ENCODE measurements around the gene ENOX1. TPM values are rescaled to one million over a fixed set of nuclear protein-coding genes. Genes with fewer than 3 reads are reported as not detected.

ENOX1 gene
- total RNA-seq, 1 donor from 2014 or later, result 1.7 TPM

- TF ChIP-seq, protein P1, sequence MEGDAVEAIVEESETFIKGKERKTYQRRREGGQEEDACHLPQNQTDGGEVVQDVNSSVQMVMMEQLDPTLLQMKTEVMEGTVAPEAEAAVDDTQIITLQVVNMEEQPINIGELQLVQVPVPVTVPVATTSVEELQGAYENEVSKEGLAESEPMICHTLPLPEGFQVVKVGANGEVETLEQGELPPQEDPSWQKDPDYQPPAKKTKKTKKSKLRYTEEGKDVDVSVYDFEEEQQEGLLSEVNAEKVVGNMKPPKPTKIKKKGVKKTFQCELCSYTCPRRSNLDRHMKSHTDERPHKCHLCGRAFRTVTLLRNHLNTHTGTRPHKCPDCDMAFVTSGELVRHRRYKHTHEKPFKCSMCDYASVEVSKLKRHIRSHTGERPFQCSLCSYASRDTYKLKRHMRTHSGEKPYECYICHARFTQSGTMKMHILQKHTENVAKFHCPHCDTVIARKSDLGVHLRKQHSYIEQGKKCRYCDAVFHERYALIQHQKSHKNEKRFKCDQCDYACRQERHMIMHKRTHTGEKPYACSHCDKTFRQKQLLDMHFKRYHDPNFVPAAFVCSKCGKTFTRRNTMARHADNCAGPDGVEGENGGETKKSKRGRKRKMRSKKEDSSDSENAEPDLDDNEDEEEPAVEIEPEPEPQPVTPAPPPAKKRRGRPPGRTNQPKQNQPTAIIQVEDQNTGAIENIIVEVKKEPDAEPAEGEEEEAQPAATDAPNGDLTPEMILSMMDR (IDR thresholded peaks at IDR 0.05; ENCODE audit: unreplicated experiment), result no peak
- DNase-seq (ENCODE audit: low spot score), result no peak
- no peaks in the 10 kb centered on the region for H3K9me3 Mint-ChIP-seq (ENCODE audit: unreplicated experiment)
- no peaks in the 10 kb centered on the region for H3K36me3 Mint-ChIP-seq (ENCODE audit: low read depth, unreplicated experiment)
- H3K27me3 Mint-ChIP-seq (ENCODE audit: unreplicated experiment), result peaks cover 4% of the 10 kb centered on the region
- H3K27ac Mint-ChIP-seq (ENCODE audit: unreplicated experiment), result no peak overlapping the region
- H3K4me1 Mint-ChIP-seq (ENCODE audit: unreplicated experiment), result peaks cover 11% of the 10 kb centered on the region
- H3K4me3 Mint-ChIP-seq (ENCODE audit: unreplicated experiment), result no peak overlapping the region
Measured at GRCh38 chr13:43360892-43361610, 425.7 kb downstream of the ENOX1 start.

- Mint-ChIP-seq H3K4me3 (ENCODE audit: unreplicated experiment) (no peak overlapping the region), H3K27ac (ENCODE audit: unreplicated experiment) (no peak overlapping the region), H3K4me1 (ENCODE audit: unreplicated experiment) (peaks cover 11% of the 10 kb centered on the region), H3K27me3 (ENCODE audit: unreplicated experiment) (no peaks in the 10 kb centered on the region), H3K36me3 (ENCODE audit: low read depth, unreplicated experiment) (no peaks in the 10 kb centered on the region), H3K9me3 (ENCODE audit: unreplicated experiment) (no peaks in the 10 kb centered on the region)
- no peak for DNase-seq (ENCODE audit: low spot score)
- TF ChIP-seq, protein P1 (IDR thresholded peaks at IDR 0.05; ENCODE audit: unreplicated experiment), result no peak
Measured at GRCh38 chr13:43360171-43360570, 426.6 kb downstream of the ENOX1 start.

DNA sequence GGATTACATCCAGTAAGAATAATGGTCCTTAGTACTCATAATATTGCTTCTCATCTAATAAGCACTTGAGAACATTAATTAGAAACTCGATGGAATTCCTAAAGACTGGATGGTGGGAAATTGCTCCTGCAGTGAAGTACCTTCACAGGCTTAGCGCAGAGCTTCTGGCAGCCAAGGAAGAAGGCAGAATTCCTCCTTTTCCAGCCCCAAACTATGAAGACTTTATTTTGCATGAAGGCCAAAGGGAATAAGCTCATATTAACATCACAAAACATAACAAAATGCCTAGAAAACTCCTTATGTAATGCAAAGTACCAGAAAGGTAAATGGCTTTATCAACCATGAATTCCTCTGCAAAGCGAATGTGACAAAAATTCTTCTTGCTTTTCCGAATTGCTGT lies 427.2 kb downstream of the ENOX1 start:
- H3K4me1 Mint-ChIP-seq (ENCODE audit: unreplicated experiment), result peaks cover 11% of the 10 kb centered on the region
- H3K27me3 Mint-ChIP-seq (ENCODE audit: unreplicated experiment), result no peaks in the 10 kb centered on the region
- no peak for DNase-seq (ENCODE audit: low spot score)
- H3K27ac Mint-ChIP-seq (ENCODE audit: unreplicated experiment), result no peak overlapping the region
- no peak overlapping the region for H3K4me3 Mint-ChIP-seq (ENCODE audit: unreplicated experiment)
- H3K36me3 Mint-ChIP-seq (ENCODE audit: low read depth, unreplicated experiment), result no peaks in the 10 kb centered on the region
- H3K9me3 Mint-ChIP-seq (ENCODE audit: unreplicated experiment), result no peaks in the 10 kb centered on the region
- TF ChIP-seq, protein P1 (IDR thresholded peaks at IDR 0.05; ENCODE audit: unreplicated experiment), result no peak

- Mint-ChIP-seq H3K9me3 (ENCODE audit: unreplicated experiment) (no peaks in the 10 kb centered on the region), H3K27ac (ENCODE audit: unreplicated experiment) (no peak overlapping the region)
Measured at GRCh38 chr13:43357564-43357963, 429.2 kb downstream of the ENOX1 start.

DNA sequence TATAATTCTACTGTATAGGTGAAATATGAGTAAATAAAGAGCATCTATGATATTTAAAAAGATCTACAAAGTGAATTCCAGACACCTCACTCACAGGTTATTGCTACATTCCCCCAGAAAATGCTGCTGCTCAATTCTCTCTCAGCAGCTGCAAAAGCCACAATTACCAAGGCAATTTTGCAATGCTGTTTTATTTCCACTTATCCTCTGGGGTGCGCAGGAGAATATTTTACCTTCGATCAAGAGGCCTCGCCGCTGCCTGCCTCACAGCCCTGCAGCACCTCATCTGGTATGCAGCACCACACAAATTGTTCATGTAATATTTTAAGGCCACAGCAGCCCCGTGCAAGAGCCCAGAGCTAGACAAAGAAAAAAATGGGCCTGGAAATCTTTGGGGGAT lies 430.2 kb downstream of the ENOX1 start:
- H3K27me3 Mint-ChIP-seq (ENCODE audit: unreplicated experiment), result no peaks in the 10 kb centered on the region
- no peaks in the 10 kb centered on the region for H3K36me3 Mint-ChIP-seq (ENCODE audit: low read depth, unreplicated experiment)
- DNase-seq (ENCODE audit: low spot score), result no peak
- peaks cover 5% of the 10 kb centered on the region for H3K4me1 Mint-ChIP-seq (ENCODE audit: unreplicated experiment)
- TF ChIP-seq, protein P1 (IDR thresholded peaks at IDR 0.05; ENCODE audit: unreplicated experiment), result no peak
- H3K4me3 Mint-ChIP-seq (ENCODE audit: unreplicated experiment), result no peak overlapping the region
- no peak overlapping the region for H3K27ac Mint-ChIP-seq (ENCODE audit: unreplicated experiment)
- H3K9me3 Mint-ChIP-seq (ENCODE audit: unreplicated experiment), result no peaks in the 10 kb centered on the region

More at GRCh38 chr13:43357564-43357963, 429.2 kb downstream of the ENOX1 start:
- no peak for DNase-seq (ENCODE audit: low spot score)
- Mint-ChIP-seq H3K4me3 (ENCODE audit: unreplicated experiment) (no peak overlapping the region), H3K36me3 (ENCODE audit: low read depth, unreplicated experiment) (no peaks in the 10 kb centered on the region), H3K4me1 (ENCODE audit: unreplicated experiment) (peaks cover 10% of the 10 kb centered on the region), H3K27me3 (ENCODE audit: unreplicated experiment) (no peaks in the 10 kb centered on the region)
- TF ChIP-seq, protein P1 (IDR thresholded peaks at IDR 0.05; ENCODE audit: unreplicated experiment), result no peak
